Lower leg skin (tissue), 4 donors: ENCODE results near the gene CLEC6A. TPM values are rescaled to one million over a fixed set of nuclear protein-coding genes. Genes with fewer than 3 reads are reported as not detected.
"Not testable (repeated sequence)": the region's sequence is repeated elsewhere in the genome, so short reads cannot be mapped to it uniquely, and the experiment has no call there.

Experiments used
- DNase-seq, 2 donors: peaks; one replicate each; pipeline ENCODE4 v3.0.0-alpha.2; 2019; ENCODE audit warnings: low spot score in 2 of 2
- H3K4me3 ChIP-seq: fragments of 200-600 bp; sonication (generic); 2 replicates; pipeline ENCODE4 v1.5.1; 2017; ENCODE audit warnings: mild to moderate bottlenecking, low read depth; ENCODE audit not compliant: poor library complexity, severe bottlenecking
- CTCF ChIP-seq, 3 donors: fragments of 450-650 bp; IDR thresholded peaks; one replicate each; pipeline ENCODE4 v1.5.1; 2016; ENCODE audit warnings: antibody characterized with exemption in 3 of 3, mild to moderate bottlenecking in 3 of 3, moderate library complexity in 2 of 3
- POLR2A ChIP-seq, 2 donors: fragments of 450-650 bp; IDR thresholded peaks; one replicate each; pipeline ENCODE4 v1.6.1; 2016 to 2017; ENCODE audit warnings: antibody characterized with exemption in 2 of 2, mild to moderate bottlenecking in 1 of 2, moderate library complexity in 1 of 2
- WGBS, 2 donors: methylation state at CpG; one replicate each; pipeline ENCODE4 v1.1.5; 2018; 5-methylcytosine and 5-hydroxymethylcytosine counted together
- intact Hi-C: fragments of 100-400 bp; cut with DNase I; formaldehyde crosslinking; loops from one replicate; pipeline ENCODE4 v1.15.0; 2023; ENCODE audit warnings: low total_unique reads
- total RNA-seq, 4 donors: library from RNA; depleted of rRNA; stranded (reverse); fragments of >200 nt; gene quantifications; one replicate each; pipeline ENCODE4 v1.1.0, GENCODE V29; 2016

Gene CLEC6A
- total RNA-seq = not detected

- no peak within 1 kb of the TSS for H3K4me3 ChIP-seq
- DNase-seq = no peak
- intact Hi-C loops = no loop called here
- no peak for TF ChIP-seq CTCF (IDR thresholded peaks at IDR 0.05)
- no peak for TF ChIP-seq POLR2A (IDR thresholded peaks at IDR 0.05)
- 80 to 87% methylated on average over 2 of the region's 2 CpGs for WGBS, 2 donors
Observed at GRCh38 chr12:8455727-8456360, at the start of gene CLEC6A. Gene CLEC6A, plus strand, starts transcription at chr12:8455962. Its CDS starts 150 bp downstream, at chr12:8456112.

- WGBS, 2 donors = no CpG with 5 or more reads among the region's 6 CpGs
- H3K4me3 ChIP-seq = not testable (repeated sequence)
Observed at GRCh38 chr12:8419576-8419975, 36.2 kb upstream of the CLEC6A start.

GRCh38 chr12:8420506-8420905, 35.3 kb upstream of the CLEC6A start:
- intact Hi-C loops = no loop called here
- TF ChIP-seq CTCF (IDR thresholded peaks at IDR 0.05) (no peak), POLR2A (IDR thresholded peaks at IDR 0.05) (no peak)
- DNase-seq = no peak
- no peak overlapping the region for H3K4me3 ChIP-seq
- WGBS, 2 donors = no CpG with 5 or more reads among the region's 10 CpGs

More at GRCh38 chr12:8419576-8419975, 36.2 kb upstream of the CLEC6A start:
- DNase-seq, intact Hi-C loops: not testable (repeated sequence)

- 83 to 88% methylated on average over 22 of the region's 22 CpGs for WGBS, 2 donors
- DNase-seq, intact Hi-C loops, H3K4me3 ChIP-seq: not testable (repeated sequence)
Observed at GRCh38 chr12:8444536-8445278, 11.1 kb upstream of the CLEC6A start.

- TF ChIP-seq POLR2A (IDR thresholded peaks at IDR 0.05) = no peak
- TF ChIP-seq CTCF (IDR thresholded peaks at IDR 0.05) = no peak
- intact Hi-C loops = no loop called here
- DNase-seq = no peak
- no peak overlapping the region for H3K4me3 ChIP-seq
- WGBS, 2 donors = 94 to 97% methylated on average over 2 of the region's 2 CpGs
Observed at GRCh38 chr12:8445731-8446130, 10.0 kb upstream of the CLEC6A start.

- TF ChIP-seq POLR2A (IDR thresholded peaks at IDR 0.05) (no peak), CTCF (IDR thresholded peaks at IDR 0.05) (no peak)
- intact Hi-C loops = no loop called here
- no peak overlapping the region for H3K4me3 ChIP-seq
- 88 to 92% methylated on average over 28 to 35 of the region's 35 CpGs for WGBS, 2 donors
- DNase-seq = no peak
Observed at GRCh38 chr12:8446642-8447547, 8.9 kb upstream of the CLEC6A start.
